Activated CD8-positive, alpha-beta memory T cell treated with anti-CD3 and anti-CD28 coated beads, Interleukin-2, amount 50 U/mL, for 24 hours (primary cell): ENCODE data around the gene LAMA4.

ENCODE experiments used
- DNase-seq: peaks from one replicate; pipeline ENCODE4 v3.0.0-alpha.2; 2020; ENCODE audit errors: extremely low read depth

Gene LAMA4

DNA sequence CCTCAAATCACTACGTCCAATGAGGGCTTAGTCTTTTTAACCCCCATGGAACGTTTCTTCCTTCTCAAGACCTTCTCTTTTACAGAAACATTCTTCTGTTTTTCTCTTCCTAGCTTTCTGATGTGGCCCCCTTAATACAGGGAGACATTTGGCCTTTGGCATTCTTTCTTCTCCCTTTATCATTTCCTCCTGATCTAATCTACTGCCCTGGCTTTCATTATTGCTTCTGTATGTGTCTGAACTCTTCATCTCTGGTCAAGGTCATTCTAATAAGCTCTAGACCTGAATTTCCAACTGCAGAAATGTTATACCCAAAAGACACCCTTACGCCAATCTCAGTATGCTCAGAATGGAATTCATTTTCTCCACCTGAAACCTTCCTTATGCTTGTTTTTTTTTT, 18.4 kb upstream of the LAMA4 start:
- no peak for DNase-seq

DNA sequence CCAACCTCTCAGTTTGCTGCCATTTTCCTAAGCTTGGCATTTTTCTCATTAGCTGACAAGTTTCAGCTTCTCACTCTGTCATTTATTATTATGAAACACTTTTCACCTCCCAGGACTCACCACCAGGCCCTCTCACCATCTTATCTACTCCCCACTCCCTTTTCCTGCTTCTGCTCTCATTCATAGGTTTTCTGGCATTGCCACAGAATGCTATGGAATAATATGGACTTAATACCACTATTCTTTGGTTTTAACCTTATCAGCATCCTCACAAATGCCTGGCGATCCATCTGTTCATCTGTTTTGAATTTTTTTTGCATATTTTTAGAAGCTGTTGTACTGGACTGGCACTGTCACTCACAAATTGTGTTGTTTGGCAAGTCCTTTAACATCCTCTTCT, 16.4 kb upstream of the LAMA4 start:
- no peak for DNase-seq

- no peak for DNase-seq
These were observed 15.7 kb upstream of the LAMA4 start for GRCh38 chr6:112269979-112270566.

DNA sequence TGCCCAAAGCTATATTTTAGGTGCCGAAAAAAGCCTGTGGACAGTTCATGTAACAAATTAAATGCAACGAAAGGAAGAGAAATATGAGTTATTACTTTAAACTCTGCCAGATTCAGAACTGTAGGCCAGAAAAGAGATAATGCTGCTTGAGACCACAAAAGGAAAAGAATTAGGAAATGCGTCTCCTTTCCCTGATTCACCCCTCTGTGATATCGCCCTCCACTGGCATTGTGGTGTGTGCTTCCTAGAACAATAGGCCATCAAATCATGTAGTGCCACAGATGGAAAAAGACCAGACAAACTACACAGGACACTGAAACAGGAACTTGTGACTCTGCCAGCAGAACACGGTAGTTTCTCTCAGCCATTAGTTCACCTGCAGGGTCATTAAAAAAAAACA, 14.7 kb upstream of the LAMA4 start:
- no peak for DNase-seq

DNA sequence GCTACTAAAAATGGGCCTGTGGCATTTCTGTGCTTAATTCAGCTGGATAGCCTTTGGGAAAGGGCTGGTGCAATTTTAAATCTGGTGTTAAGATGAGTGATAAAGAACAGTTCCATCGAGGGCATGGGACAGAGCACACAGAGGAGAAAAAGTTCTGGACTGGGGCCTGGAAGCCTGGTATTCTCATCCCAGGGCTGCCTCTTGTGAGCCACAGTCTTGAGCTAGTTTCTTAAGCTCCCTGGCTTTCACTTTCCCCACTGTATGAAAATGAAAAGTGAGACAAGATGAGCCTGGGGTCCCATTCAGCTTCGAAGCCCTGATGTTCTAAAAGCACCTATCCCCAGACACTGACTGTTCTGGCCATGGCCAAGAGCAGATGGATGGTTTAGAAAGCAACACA, 14.3 kb upstream of the LAMA4 start:
- no peak for DNase-seq

- DNase-seq, result no peak
These were observed 13.7 kb upstream of the LAMA4 start for GRCh38 chr6:112268019-112268418.

GRCh38 chr6:112266331-112266730, 12.0 kb upstream of the LAMA4 start:
- DNase-seq, result no peak

GRCh38 chr6:112259337-112259675, 4.9 kb upstream of the LAMA4 start:
- no peak for DNase-seq

GRCh38 chr6:112258642-112259336, 4.4 kb upstream of the LAMA4 start:
- DNase-seq, result no peak

- no peak for DNase-seq
These were observed 3.0 kb upstream of the LAMA4 start for GRCh38 chr6:112257178-112257855.

DNA sequence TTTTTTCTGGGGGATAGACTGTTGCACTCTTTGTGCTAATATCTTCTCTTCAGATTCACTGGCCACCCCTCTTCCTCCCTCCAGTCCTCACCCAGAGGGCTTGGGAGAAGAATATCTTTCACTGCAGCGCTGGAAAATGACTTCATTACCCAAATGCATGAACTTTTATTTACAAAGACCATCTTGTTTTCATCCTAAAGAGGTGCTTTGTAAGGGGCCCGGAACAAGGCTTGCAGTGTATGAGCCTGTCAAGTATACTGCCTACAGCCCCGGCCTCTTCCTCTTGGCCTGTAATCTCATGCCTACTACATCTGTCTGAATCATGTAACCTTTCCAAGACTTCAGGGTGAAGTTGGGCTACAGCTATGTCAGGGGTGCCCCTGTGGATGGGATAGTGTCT, 554 bp upstream of the LAMA4 start:
- DNase-seq, result no peak

GRCh38 chr6:112253498-112253840, 898 bp downstream of the LAMA4 start:
- DNase-seq, result no peak

DNA sequence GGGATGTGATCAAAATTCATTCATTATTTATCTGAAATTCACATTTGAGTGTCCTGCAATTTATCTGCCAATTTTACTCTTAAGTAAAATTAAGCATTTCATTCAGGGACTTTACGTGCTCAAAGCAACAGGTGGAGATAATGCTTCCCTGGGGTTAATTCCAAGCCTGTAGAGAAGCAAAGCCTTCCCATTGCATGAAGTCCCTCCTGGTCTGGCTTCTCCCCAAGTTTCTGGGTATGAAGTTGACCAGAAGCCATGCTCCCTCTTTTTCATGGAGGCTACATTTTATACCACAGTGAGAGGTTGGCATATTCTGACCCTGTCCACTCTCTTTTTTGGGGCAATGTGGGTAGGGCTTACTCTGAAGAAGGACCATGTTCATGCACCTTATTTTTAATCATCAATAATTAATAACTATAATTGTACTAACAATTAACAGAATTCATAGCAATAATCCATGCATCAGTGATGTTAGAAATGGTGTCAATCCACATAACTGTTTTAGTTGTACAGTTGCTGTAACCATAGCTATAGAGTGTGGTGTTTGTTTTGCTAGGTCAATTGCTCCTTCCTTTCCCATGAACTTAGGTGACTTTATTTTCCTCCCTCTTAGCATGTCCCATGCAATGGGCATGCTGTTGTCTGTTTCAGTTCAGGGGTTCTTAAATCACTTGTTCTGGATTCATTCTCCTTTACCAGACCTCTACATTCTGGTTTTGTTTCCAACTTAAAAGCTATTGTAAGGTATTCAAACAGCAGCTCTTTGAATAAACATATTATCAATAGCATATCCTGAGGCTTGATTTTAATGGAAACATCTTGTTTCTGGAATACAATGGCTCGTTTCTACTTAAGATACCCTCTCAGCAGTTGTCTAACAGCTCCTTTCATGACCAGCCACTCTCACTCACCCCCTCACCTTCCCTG, 1.5 kb downstream of the LAMA4 start:
- no peak for DNase-seq

DNA sequence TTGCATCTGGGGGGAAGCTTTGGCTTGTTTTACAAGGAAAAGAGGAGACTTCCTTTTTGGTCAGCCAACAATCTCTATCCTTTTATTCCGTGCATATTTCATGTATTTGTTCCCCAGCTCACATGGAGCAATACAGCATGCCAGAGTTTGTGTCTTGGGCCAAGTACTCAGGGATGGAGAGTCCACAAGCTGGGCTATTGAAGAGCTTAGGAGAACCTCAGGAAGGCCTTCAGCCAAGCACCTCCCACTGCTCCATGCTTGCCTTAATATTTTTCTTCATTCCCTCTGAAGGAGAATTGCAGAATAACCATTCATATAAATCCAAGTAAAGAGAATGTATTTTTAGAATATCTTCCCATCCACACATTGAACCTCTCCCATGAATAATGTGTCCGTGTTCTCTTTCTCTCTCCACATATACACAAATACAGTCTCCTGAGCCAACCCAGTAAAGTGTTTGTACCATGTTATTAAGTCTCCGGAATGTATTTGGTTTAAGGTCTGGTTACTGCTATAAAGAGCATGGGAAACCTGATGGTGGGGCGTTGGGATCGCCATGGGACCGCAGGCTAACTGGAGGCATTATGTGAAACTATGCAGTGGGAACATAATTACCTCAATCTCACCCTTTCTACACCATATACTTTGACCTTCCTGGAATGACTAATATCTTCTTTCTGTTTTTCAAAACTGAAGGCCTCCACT, 3.0 kb downstream of the LAMA4 start:
- DNase-seq, result no peak

DNA sequence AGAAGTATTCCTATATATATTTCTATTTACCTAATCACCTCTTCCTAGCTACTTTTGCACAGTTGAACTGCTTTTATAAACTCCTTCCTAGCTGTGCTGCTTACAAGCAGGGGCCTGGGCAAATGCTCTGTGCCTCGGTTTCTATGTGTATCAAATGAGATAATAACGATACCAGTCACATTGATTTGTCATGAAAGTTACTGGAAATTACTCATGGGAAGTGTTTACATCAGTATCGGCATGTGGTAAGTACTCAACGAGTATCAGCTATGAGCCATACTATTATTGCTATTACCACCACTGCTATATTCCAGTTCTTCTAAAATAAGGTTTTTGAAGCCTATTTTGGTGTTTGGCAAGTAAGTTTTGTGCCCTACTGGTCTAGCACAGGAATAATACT, 4.9 kb downstream of the LAMA4 start:
- DNase-seq, result no peak

GRCh38 chr6:112247275-112247674, 7.1 kb downstream of the LAMA4 start:
- no peak for DNase-seq

GRCh38 chr6:112245511-112246203, 8.7 kb downstream of the LAMA4 start:
- no peak for DNase-seq

DNA sequence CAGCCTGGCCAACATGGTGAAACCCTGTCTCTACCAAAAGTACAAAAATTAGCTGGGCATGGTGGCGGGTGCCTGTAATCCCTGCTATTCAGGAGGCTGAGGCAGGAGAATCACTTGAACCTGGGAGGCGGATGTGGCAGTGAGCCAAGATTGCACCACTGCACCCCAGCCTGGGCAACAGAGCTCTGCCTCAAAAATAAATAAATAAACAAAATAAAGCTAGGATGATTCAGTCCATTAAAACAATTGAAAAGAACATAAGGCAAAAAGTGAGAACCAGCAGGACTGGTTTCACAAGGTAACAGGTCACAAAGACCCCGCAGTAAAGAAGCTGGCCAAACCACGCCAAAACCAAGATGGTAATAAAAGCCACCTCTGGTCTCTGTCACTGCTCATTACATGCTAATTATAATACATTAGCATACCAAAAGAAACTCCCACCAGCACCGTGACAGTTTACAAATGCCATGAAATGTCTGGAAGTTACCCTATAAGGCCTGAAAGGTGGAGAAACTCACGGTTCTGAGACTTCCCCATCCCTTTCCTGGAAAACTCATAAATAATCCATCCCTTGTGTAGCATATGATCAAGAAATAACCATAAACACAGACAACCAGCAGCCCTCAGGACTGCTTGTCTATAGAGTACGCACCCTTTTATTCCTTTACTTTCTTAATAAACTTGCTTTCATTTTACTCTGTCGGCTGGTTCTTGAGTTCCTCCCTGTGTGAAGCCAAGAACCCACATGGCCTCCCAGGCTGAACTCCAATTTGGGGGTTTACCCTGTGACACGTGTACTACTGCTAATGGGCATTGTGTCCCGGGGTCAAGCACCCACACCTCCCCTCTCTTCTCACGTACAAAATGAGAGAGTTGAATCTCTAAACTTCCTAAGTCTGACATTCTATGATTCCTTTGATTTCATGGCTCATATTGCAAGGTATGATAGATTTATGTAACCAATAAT, 10.2 kb downstream of the LAMA4 start:
- DNase-seq, result no peak

- DNase-seq, result no peak
These were observed 12.4 kb downstream of the LAMA4 start for GRCh38 chr6:112241820-112242429.

- DNase-seq, result no peak
These were observed 16.8 kb downstream of the LAMA4 start for GRCh38 chr6:112237595-112237994.
